Stimulated activated CD4-positive, alpha-beta T cell treated with anti-CD3 and anti-CD28 coated beads, Interleukin-1b, Interleukin-23, amount 100 ng/mL, for 4 hours (primary cell): ENCODE measurements around the gene HLA-DOA.

Experiments used
- DNase-seq, 2 donors: peaks; one replicate each; pipeline ENCODE4 v3.0.0-alpha.2; 2020; ENCODE audit warnings: low read depth in 2 of 2

Gene HLA-DOA

DNA sequence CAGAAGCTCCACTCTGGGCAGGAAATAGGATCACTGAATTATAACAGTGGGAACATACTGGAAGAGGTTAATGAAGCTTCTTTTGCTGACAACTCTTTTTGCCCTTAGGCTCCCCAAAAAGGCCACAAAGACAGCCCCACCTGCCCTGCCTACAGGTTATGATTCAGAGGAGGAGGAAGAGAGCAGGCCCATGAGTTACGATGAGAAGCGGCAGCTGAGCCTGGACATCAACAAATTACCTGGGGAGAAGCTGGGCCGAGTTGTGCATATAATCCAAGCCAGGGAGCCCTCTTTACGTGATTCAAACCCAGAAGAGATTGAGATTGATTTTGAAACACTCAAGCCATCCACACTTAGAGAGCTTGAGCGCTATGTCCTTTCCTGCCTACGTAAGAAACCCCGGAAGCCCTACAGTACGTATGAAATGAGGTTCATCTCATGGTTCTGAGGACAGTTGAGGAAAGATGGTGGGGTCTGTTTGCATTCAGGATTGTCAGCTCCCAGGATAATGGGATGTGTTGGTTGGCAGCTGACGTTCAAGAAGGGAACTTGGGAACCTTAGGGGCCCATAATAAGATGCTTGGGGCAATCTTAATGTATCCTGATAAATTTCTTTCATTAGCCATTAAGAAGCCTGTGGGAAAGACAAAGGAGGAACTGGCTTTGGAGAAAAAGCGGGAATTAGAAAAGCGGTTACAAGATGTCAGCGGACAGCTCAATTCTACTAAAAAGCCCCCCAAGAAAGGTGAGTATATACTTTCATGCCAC lies 29.5 kb downstream of the HLA-DOA start:
- DNase-seq, result no peak

DNA sequence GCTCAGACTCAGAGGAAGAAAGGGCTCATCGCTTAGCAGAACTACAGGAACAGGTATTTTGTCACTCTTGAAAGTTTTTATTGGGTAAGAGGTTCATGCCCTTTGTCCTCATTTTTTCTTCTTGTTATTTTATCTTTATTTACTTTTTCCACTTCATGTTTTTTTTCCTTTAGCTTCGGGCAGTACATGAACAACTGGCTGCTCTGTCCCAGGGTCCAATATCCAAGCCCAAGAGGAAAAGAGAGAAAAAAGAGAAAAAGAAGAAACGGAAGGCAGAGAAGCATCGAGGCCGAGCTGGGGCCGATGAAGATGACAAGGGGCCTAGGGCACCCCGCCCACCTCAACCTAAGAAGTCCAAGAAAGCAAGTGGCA lies 31.5 kb downstream of the HLA-DOA start:
- DNase-seq, result no peak

DNA sequence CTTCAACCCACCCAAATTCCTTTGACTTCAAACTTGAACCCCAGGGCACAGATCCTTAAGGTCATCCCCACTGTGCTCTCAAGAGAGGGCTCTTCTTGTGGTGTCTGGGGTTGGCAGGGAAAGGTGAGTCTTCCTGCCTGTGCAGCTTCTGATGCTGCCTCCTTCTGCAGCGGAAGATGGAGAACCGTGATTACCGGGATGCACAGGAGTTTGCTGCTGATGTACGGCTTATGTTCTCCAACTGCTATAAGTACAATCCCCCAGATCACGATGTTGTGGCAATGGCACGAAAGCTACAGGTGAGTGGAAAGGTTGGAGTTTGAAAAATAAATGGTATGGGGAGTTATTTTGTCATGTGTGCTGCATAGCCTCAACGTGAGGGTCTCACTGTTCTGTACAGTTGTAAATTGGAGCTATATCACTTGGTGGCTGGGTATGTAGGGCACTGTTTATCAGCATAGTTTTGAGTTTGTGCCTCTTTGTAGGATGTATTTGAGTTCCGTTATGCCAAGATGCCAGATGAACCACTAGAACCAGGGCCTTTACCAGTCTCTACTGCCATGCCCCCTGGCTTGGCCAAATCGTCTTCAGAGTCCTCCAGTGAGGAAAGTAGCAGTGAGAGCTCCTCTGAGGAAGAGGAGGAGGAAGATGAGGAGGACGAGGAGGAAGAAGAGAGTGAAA lies 32.0 kb downstream of the HLA-DOA start:
- no peak for DNase-seq

DNA sequence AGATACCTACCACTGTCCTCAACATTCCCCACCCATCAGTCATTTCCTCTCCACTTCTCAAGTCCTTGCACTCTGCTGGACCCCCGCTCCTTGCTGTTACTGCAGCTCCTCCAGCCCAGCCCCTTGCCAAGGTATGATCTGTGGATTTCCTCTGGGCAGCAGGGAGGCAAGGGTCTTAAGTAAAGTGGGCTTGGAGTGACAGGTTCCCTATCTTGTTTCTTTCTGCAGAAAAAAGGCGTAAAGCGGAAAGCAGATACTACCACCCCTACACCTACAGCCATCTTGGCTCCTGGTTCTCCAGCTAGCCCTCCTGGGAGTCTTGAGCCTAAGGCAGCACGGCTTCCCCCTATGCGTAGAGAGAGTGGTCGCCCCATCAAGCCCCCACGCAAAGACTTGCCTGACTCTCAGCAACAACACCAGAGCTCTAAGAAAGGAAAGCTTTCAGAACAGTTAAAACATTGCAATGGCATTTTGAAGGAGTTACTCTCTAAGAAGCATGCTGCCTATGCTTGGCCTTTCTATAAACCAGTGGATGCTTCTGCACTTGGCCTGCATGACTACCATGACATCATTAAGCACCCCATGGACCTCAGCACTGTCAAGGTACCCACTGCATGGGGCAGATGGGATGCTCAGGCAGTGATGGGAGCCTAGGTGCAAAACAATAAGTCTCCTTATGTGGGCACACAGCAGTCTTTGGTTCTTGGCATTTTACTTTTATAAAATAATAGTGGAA lies 32.9 kb downstream of the HLA-DOA start:
- DNase-seq, result no peak

DNA sequence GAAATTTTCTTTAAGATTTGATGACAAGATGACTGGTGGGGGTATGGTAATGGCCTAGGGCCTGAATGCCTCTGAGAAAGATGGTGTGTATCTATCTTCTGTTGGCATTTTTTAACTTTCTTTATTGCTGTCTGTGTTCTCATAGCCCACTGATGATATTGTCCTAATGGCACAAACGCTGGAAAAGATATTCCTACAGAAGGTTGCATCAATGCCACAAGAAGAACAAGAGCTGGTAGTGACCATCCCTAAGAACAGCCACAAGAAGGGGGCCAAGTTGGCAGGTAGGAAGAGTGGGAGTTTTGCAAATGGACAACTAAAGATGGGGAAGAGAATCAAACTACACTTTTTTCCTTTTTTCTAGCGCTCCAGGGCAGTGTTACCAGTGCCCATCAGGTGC lies 33.5 kb downstream of the HLA-DOA start:
- DNase-seq, result no peak

DNA sequence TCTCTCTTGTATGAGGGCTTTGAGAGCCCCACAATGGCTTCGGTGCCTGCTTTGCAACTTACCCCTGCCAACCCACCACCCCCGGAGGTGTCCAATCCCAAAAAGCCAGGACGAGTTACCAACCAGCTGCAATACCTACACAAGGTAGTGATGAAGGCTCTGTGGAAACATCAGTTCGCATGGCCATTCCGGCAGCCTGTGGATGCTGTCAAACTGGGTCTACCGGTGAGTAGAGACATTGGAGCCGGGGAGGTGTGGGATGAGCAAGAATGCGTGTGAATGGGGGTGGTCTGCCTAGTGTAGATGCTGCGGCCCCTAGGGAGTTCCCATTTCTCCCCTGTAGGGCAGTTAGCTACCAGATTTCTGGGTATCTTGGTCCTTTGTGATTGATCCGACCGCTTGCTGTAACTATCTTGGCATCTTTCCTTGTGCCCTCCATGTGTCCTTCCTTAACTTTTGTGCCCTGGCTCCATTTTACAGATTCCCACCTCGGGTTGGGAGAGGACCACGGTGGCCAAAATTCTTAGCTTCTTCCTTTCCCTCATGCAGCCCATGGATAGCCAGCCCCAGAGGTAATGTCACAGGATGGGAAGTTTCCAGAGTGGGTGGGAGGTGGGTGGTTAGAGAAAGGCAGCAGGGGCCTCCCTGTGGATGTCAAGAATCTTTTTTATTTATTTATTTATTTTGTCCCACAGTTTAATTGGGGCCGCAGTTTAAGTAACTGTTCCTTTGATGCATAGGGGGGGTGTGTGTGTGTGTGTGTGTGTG lies 34.7 kb downstream of the HLA-DOA start:
- no peak for DNase-seq

DNA sequence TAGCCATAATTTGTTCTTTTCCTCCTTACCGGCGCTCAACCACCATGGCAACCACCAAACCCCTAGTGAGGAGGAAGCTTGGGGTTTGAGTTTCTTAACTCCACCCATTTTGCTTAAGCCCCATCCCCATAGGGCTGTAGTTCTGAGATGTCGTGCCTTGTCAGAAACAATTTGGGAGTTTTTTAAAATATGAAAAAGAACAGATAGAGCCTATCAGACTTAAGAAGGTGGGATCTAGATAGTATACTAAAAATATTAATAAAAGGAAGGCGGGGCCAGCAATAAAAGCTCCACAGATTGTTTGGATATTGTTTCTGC lies 35.4 kb downstream of the HLA-DOA start:
- no peak for DNase-seq

DNA sequence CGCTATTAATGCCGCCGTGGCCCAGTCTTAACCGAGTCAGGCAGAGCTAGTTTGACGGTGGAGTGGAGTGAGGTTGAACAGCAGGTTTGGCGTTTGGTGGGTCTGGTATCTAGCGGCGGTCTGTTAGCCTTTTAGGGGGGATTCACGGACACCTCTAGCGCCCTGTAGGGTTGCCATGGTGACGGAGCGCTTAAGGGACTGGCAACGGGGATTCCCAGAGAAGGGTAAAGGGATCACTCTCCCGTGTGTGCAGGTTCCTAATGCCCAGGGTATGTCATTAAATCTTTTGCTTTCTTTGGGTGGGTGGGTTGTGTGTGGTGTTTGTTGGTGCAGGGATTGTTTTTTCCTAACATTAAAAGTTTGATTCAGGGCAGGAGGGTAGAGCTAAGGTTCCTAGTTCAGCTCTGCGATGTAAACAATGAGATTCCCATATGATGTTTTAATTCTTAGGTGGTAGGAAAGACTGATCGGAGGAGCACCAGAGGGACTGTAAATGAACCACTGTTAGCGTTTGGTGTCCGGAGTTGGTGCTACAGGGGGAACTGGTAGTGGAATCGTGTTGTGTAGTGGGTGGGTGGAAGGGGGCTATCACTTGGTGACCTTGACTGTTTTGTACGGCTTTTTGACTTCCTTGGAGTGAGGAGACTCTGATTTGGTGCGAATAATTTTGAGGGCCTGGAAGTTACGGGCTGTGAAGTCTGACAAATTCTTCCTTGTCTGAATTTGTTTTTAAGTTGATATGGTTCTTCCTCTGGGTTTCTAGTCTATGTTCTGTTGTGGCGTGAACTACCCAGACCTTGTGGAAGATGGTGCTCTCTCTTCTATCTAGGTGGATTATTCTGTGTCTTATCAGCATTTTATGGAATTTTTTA lies 36.0 kb downstream of the HLA-DOA start:
- peak; percentile 40 to 45 for DNase-seq

DNA sequence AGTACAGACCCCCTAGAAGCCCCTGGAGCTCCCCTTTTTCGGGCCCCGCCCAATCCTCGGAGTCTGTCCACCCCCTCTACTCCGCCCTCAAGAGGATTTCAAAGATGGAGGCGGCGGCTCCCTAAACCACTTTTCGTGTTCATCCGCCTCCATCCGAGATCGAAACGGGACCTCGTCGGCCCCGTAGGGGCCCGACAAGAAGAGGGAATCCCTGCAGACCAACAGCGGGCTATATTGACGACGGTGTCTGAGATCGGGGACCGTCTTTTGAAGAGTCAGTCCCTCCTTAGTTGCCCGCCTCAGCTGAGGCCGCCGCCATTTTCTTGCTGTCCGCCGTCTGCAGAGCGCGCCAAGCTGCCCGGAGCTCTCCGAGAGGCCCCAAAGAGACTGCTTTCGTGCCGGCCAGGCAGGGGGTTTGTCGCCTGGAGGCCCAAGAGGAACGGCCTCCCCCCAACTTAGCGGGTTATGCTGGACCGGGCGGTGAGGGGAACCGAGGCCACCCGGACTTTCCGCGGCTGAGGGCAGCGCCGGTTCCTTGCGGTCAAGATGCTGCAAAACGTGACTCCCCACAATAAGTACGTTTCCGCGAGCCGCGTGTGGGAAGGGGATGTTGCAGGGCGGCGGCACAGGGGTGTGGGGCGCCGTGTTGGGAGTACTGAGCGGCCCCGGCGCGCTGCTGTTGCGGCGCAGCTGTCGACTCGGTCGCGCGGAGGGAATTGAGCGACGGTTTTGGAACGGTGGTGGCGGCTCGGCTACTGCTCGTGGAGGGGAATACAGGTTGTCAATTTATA lies 36.8 kb downstream of the HLA-DOA start:
- peak; percentile 36 to 37 for DNase-seq

DNA sequence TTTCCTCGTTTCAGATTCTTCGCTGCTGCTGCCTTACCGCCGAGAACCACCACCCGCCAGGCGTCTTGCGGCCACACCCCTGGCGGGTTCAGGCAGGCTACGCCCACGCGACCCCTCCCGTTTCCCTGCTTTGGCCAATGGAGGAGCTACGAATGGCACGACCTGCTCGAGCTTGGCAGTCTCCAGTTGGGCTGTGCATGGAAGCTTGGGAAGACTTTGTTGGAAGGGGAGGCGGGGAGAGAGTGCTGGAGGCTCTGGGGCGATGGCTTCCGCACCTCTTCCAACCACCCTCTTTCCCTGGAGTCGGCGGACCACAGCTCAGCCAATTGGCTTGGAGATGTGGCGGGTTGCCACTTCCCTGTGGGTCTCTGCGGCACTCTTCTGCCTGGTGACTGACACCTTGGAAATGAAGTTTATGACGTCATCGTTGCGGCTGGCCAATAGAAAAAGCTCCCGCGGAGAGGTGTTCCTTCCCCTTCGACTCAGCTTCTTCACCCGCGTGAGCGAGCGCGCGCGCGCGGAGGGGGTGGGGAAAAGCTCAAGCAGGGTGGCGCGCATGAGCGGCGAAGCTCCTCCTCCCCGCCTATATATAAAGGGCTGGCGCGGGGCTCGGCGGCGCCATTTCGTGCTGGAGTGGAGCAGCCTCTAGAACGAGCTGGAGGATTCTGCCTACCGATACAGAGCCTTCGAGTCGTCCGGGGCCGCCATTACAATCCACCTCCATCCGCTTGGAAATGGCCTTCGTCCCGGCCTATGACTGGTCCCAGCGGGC lies 37.6 kb downstream of the HLA-DOA start:
- DNase-seq, result peak; percentile 98 to 100

DNA sequence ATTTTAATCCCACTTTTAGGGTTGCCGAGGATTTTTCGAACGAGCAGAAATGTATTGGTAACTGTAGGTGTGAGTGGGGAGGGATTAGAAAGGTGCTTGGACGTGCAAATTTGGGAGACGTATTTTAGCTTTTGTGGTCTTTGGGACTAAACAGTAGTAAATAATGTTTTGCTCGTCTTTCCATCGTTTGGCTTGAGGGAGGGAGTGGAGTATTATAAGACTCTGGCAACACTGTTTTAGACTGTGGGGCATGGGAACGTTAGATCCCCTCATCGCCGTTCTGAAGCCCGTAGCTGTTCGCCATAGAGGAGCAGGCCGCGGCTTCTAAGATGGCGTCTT lies 38.2 kb downstream of the HLA-DOA start:
- DNase-seq, result no peak

DNA sequence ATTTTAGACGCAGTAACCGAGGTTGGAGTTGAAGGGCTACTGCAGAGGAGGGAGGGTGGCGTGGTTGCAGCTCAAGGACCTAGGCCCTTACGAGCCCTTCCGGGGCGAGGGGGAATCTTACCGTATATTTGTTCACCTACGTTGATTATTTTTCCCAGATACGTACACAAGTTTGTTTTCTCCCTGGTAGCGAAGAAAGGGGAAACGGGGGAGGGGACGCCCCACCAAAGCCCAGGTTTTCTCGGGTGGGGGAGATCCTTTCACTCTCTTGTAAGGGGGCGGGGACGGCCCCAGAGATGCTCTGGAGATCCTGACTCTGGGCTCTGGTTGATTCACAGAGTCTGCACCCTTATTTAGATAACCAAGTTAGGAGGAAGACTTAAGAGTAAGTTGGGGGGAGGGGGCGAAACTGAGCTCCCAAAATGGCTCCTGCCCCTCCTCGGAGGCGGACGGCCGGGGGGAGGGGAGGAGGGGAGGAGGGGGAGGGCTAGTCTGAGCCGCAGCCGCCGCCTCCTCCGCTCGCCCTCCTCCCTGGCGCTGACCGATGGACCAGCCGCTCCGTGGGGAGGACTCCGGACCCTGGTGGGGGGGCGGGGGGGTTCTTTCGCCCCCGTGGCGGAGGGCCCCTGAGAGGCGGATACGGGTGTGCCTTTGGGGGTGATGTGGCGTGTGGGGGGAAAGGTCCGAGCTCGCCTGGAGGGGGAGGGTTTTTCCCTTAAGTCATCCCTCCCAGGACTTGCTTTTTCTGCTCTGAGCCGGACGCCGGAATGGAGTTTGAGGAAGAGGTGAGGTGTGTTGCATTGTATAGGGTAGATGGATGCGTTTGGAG lies 38.8 kb downstream of the HLA-DOA start:
- DNase-seq, result peak; percentile 70 to 75

DNA sequence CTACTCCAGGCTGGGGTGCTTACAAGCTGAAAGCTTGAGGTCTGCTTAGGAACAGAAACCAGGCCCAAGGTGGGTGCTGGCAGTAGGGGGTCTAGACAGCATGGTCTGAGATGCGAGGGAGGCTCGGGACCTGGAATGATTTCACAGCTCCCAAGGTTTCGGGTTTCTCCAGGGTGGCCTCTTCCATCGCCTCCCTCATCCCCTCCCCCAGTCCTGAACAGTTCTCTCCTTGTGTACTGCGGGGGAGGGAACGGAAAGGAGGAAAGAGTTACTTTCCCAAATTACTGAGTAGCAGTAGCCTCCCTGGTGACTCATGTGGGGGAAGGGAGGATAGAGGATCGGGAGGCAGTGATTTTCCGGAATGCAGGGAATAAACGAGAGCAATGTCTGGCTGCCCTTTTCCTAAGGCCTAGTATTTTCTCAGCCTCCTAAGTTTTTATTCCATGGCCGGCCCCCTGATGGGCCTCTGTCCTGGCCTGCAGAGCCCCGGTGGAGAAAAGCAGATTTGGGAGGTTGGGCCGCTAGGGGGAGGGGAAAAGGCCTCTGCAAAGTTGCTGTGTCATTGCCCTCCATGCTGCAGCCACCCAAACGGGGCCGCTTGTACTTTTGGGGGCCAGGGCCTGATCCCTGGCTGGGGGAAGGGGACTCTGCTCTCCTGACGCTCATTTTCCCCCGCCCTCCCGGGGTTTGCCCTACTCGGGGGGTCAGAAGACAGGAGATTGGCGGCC lies 39.5 kb downstream of the HLA-DOA start:
- DNase-seq, result peak; percentile 45 to 59

DNA sequence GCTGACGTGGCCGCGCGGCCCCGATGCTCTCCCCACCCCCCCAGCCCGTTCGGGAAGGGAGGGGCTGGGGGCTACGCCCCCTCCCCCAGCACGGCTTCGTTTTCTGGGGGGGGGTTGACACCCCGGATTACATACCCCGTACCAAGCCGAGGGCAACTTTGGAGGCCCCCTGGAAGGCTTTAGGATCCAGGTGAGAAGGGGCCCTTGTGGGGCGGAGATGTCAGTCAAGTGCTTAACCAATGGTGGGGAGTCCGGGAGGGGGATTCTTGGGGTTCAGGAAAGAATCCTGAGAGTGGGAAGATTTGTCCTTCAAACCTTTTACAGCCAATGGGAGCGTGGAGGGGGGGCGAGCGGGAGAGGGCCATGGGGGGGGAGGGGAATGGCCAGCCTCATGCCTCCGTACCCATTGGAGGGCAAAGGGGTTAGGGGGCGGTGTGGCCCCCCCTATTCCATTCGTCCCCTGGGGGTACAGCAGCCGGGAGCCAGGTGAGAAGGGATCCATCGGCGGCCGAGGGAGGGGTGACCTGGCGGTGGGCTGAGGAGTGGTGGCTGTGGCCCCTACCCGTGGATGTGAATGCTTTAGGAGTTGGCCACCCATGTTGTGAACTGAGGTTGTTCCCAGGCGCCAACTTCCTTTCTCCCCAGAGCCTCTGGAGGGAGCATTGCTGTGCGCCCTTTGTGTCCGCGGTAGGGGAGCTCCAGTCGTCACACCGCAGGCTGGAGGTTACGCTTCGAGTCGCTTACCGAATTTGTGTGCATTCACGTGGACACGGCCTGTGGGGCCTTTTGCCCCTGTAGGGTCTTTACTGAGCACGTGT lies 40.3 kb downstream of the HLA-DOA start:
- DNase-seq, result peak in 1 of 2 donors; percentile 69

DNA sequence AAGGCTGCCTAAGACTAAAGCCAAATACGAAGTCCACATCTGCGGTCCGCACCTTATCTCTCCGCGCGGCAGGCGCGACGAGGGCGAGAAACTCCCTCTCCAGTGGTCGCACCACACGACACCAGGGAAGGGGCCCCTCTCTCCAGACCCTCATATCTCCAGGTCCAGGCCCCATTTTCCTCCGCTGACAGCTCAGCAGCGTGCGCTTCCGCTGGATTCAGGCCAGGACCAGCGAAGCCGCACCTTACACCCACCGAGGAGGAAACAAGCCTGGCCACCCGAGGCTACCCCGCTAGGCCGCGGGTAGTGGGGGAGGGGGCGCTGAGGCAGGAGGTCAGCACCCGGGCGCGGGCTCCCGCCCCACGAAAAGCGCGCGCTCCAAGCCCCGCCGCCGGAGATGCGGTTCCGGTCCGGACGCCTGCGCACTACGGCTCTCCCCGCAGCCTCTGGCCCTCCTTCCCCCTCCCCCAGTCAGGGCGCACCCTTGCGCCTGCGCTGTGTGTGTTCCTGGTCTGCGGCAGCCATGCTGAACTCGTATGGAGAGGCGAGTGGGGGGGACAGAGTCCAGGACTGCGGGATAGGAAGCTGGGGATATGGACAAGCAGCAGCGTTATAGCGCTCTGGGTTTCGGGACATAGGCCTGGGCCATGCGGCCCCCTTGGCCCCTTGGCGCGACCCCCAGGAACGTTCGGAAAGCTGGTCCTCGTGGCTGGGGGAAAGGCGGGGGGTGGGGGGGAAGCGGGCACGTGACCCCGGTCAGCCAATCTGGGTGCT lies 41.1 kb downstream of the HLA-DOA start, which contains the start of gene BRD2:
TSS of gene BRD2 (plus strand) at position 502 of the 774 bp plus-strand sequence. CDS start 4,305 bp downstream, outside the sequence.
- DNase-seq, result peak; percentile 92 to 96
